Osteoblast (primary cell): ENCODE results near the gene DNAJC19. TPM values are rescaled to one million over a fixed set of nuclear protein-coding genes. Genes with fewer than 3 reads are reported as not detected.

ENCODE experiments used
- DNase-seq: peaks from one replicate; pipeline ENCODE4 v3.0.0; 2011; ENCODE audit warnings: low spot score, mixed read lengths; ENCODE audit not compliant: insufficient read length; ENCODE audit errors: missing footprints
- H2AFZ ChIP-seq: 2 replicates; pipeline ENCODE4 v1.6.0; 2011; ENCODE audit warnings: mild to moderate bottlenecking, low read length
- H3K27ac ChIP-seq: 2 replicates; pipeline ENCODE4 v1.5.1; 2011; ENCODE audit warnings: mild to moderate bottlenecking, low read depth, low read length, moderate library complexity
- H3K27me3 ChIP-seq: 2 replicates; pipeline ENCODE4 v1.6.0; 2012; ENCODE audit warnings: mild to moderate bottlenecking, control low read depth, inconsistent platforms, low read length, moderate library complexity; ENCODE audit not compliant: insufficient read depth
- H3K36me3 ChIP-seq: 2 replicates; pipeline ENCODE4 v1.5.1; 2011; ENCODE audit warnings: mild to moderate bottlenecking, low read length, control low read depth, moderate library complexity; ENCODE audit not compliant: insufficient read depth
- H3K4me1 ChIP-seq: 2 replicates; pipeline ENCODE4 v1.5.1; 2011; ENCODE audit warnings: mild to moderate bottlenecking, low read length, control low read depth, moderate library complexity; ENCODE audit not compliant: insufficient read depth
- H3K4me2 ChIP-seq: 2 replicates; pipeline ENCODE4 v1.6.0; 2011; ENCODE audit warnings: mild to moderate bottlenecking, low read length; ENCODE audit not compliant: insufficient read depth
- H3K4me3 ChIP-seq: fragments of 200-600 bp; sonication (generic); 3 replicates; pipeline ENCODE4 v1.5.1; 2012; ENCODE audit warnings: mild to moderate bottlenecking, low read length, inconsistent platforms; ENCODE audit not compliant: insufficient read depth
- H3K79me2 ChIP-seq: 2 replicates; pipeline ENCODE4 v1.6.0; 2012; ENCODE audit warnings: mild to moderate bottlenecking, low read length, control low read depth, inconsistent platforms; ENCODE audit not compliant: insufficient read depth
- H3K9me3 ChIP-seq: 2 replicates; pipeline ENCODE4 v1.5.1; 2011; ENCODE audit warnings: low read depth, low read length, control low read depth
- H4K20me1 ChIP-seq: 2 replicates; pipeline ENCODE4 v1.6.0; 2012; ENCODE audit warnings: mild to moderate bottlenecking, low read length, control low read depth; ENCODE audit not compliant: insufficient read depth
- total RNA-seq: library from RNA; depleted of rRNA; stranded (reverse); fragments of >200 nt; gene quantifications from 2 replicates; pipeline ENCODE4 v1.2.3, GENCODE V29; 2012
- TF ChIP-seq, protein P1 (sequence below): IDR thresholded peaks from 2 replicates; pipeline ENCODE4 v1.5.1; 2011; ENCODE audit warnings: mild to moderate bottlenecking, low read depth, low read length, moderate library complexity; ENCODE audit errors: extremely low read depth

The DNAJC19 gene
- total RNA-seq, 1 donor, result 27.9 TPM

DNA sequence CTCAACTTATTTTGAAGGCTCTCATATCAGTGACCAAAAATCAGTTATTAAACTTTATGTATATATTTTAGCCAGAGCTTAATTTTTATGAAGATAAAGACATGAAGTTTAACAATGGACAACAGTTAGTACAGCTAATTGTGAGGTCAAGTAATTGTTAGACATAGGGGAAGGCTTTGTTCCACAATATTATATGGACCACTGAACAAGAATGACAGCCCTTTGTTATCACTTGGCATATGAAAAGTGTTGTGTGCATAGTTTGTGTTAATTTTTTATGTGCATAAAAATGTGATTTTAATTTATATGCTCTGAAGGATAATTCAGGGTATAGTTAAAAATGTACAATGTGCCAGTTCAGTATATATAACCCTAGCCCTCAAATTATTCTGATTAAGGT lies 12.0 kb downstream of the DNAJC19 start:
- H3K27me3 ChIP-seq, result no peaks in the 10 kb centered on the region
- no peak for DNase-seq
- TF ChIP-seq, protein P1, sequence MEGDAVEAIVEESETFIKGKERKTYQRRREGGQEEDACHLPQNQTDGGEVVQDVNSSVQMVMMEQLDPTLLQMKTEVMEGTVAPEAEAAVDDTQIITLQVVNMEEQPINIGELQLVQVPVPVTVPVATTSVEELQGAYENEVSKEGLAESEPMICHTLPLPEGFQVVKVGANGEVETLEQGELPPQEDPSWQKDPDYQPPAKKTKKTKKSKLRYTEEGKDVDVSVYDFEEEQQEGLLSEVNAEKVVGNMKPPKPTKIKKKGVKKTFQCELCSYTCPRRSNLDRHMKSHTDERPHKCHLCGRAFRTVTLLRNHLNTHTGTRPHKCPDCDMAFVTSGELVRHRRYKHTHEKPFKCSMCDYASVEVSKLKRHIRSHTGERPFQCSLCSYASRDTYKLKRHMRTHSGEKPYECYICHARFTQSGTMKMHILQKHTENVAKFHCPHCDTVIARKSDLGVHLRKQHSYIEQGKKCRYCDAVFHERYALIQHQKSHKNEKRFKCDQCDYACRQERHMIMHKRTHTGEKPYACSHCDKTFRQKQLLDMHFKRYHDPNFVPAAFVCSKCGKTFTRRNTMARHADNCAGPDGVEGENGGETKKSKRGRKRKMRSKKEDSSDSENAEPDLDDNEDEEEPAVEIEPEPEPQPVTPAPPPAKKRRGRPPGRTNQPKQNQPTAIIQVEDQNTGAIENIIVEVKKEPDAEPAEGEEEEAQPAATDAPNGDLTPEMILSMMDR, result no peak
- no peak overlapping the region for H3K4me2 ChIP-seq
- no peak overlapping the region for H2AFZ ChIP-seq
- H3K4me3 ChIP-seq, result no peak overlapping the region
- H3K4me1 ChIP-seq, result peaks cover 4% of the 10 kb centered on the region
- H4K20me1 ChIP-seq, result no peaks in the 10 kb centered on the region
- no peaks in the 10 kb centered on the region for H3K79me2 ChIP-seq
- no peaks in the 10 kb centered on the region for H3K9me3 ChIP-seq
- no peak overlapping the region for H3K27ac ChIP-seq
- peaks cover 31% of the 10 kb centered on the region for H3K36me3 ChIP-seq

GRCh38 chr3:180974286-180974685 lies 15.2 kb downstream of the DNAJC19 start:
- H3K36me3 ChIP-seq, result peaks cover 45% of the 10 kb centered on the region

GRCh38 chr3:180973543-180973942 lies 16.0 kb downstream of the DNAJC19 start:
- no peaks in the 10 kb centered on the region for H3K9me3 ChIP-seq

More at GRCh38 chr3:180974286-180974685, 15.2 kb downstream of the DNAJC19 start:
- no peak overlapping the region for H3K27ac ChIP-seq
- H3K79me2 ChIP-seq, result no peaks in the 10 kb centered on the region
- H3K4me1 ChIP-seq, result no peaks in the 10 kb centered on the region
- no peak overlapping the region for H2AFZ ChIP-seq
- TF ChIP-seq, protein P1, result no peak
- DNase-seq, result no peak
- no peak overlapping the region for H3K4me2 ChIP-seq
- no peaks in the 10 kb centered on the region for H3K27me3 ChIP-seq
- H3K4me3 ChIP-seq, result no peak overlapping the region
- H4K20me1 ChIP-seq, result no peaks in the 10 kb centered on the region
- no peaks in the 10 kb centered on the region for H3K9me3 ChIP-seq

DNA sequence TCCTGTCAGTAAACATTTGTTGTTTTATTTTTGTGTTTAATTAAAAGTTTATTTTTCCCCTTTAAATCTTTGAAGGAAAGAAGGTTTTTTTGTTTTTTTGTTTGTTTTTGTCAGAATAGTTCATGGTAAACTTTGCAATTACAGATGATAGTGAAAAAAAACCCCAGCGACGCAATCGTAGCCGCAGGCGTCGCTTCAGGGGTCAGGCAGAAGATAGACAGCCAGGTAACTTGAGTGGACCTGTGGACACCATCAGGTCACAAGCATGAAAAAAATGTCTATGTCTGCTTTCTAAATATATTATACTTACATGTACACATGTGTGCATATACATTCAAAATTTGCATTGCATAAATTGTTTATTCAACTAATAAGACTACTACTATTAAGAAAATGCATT lies 18.6 kb downstream of the DNAJC19 start:
- peaks cover 50% of the 10 kb centered on the region for H3K36me3 ChIP-seq
- H3K27me3 ChIP-seq, result no peaks in the 10 kb centered on the region
- H3K4me2 ChIP-seq, result no peak overlapping the region
- TF ChIP-seq, protein P1, result no peak
- no peaks in the 10 kb centered on the region for H3K9me3 ChIP-seq
- no peak overlapping the region for H3K27ac ChIP-seq
- H2AFZ ChIP-seq, result no peak overlapping the region
- H3K79me2 ChIP-seq, result no peaks in the 10 kb centered on the region
- DNase-seq, result no peak
- H4K20me1 ChIP-seq, result no peaks in the 10 kb centered on the region
- no peaks in the 10 kb centered on the region for H3K4me1 ChIP-seq
- no peak overlapping the region for H3K4me3 ChIP-seq

More at GRCh38 chr3:180973543-180973942, 16.0 kb downstream of the DNAJC19 start:
- Histone ChIP-seq H3K4me1 (no peaks in the 10 kb centered on the region), H3K27ac (no peak overlapping the region), H3K4me3 (no peak overlapping the region), H2AFZ (no peak overlapping the region), H3K36me3 (peaks cover 48% of the 10 kb centered on the region), H3K79me2 (no peaks in the 10 kb centered on the region), H3K4me2 (no peak overlapping the region), H3K27me3 (no peaks in the 10 kb centered on the region), H4K20me1 (no peaks in the 10 kb centered on the region)
- DNase-seq, result no peak
- TF ChIP-seq, protein P1, result no peak
